GM18867 (cell line): Measurements from ENCODE around the gene ZBTB9.
"Not testable (repeated sequence)": the region's sequence is repeated elsewhere in the genome, so short reads cannot be mapped to it uniquely, and the experiment has no call there.

ENCODE experiments used
- ATAC-seq: cut with Tn5 transposase; IDR thresholded peaks from one replicate; pipeline ENCODE4 v1.9.1; 2021; ENCODE audit warnings: mild to moderate bottlenecking, moderate library complexity; ENCODE audit not compliant: unreplicated experiment

Gene ZBTB9

DNA sequence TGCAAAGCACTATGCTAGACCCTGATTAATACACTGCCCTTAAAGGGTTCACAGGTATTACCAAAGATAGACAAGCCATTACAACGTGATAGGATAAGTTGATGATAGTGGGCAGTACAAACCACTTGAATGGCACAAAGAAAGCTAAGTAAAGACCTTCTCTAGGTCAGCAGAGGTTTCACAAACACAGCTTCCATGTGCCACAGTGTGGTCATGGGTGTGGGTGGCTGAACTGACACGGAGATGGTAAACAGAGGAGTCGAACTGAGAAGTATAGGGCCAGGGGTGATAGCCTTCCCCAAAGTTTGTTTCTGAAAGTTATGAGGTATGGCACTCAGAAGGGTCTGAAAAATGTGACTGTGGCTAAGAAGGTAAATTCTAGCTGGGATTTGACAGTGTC is 4.3 kb downstream of the ZBTB9 start:
- ATAC-seq: no peak

DNA sequence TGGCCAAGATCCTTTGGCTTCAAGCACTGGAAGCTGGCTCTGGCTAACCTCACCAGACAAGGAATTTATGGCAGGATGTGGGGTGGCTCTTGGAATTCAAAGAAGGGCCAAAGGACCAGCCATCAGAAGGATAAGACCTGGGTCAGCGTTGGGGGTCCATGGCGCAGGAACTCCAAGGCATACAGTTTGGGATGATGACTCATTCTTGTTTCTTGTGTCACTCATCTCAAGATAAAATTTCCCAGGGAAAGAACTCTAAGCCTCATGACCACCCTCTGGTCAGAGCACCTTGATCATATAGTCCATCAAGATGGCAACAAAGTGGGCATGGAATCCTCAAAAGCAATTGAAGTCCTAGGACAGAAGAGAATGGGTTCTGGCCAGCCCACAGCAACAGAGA is 4.8 kb downstream of the ZBTB9 start:
- ATAC-seq: no peak

DNA sequence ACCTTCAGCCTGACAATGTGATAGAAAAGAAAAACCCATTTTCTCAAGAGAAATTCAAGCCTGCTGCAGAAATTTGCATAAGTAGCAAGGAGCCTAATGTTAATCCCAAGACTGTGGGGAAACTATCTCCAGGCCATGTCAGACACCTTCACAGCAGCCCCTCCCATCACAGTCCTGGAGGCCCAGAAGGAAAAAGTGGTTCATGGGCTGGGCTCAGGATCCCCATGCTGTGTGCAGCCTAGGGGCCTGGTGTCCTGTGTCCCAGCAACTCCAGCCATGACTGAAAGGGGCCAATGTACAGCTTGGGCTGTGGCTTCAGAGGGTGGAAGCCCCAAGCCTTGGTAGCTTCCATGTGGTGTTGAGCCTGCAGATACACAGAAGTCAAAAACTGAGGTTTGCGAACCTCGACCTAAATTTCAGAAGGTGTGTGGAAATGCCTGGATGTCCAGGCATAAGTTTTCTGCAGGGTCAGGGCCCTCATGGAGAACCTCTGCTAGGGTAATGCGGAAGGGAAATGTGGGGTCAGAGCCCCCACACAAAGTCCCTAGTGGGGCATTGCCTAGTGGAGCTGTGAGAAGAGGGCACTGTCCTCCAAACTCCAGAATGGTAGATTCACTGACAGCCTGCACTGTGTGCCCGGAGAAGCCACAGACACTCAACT is 11.8 kb downstream of the ZBTB9 start:
- no peak for ATAC-seq

DNA sequence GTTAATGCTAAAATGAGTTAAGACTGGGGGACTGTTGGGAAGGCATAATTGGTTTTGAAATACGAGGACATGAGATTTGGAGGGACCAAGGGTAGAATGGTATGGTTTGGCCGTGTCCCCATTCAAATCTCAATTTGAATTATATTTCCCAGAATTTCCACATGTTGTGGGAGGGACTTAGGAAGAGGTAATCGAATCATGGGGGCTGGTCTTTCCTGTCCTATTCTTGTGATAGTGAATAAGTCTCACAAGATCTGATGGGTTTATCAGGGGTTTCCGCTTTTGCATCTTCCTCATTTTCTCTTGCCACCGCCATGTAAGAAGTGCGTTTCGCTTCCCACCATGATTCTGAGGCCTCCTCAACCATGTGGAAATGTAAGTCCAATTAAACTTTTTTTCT is 12.7 kb downstream of the ZBTB9 start:
- ATAC-seq: no peak

DNA sequence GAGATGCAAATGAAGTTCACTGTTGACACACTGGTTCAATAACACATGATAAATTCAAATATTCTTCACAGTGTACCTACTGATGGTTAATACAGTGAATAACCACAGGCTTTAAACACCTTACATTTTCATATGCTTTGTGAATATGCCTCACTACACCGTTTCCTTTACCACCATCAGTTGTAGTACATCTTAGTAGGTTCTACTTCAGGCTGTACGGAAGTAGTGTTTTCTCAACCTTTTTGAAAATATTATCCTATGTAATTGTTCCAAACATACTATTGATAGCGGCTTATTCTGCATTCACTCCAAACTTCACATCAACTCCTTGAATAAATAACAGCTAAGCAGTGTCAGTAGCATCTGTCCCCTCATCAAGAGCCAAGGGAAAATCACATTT is 15.3 kb downstream of the ZBTB9 start:
- no peak for ATAC-seq

DNA sequence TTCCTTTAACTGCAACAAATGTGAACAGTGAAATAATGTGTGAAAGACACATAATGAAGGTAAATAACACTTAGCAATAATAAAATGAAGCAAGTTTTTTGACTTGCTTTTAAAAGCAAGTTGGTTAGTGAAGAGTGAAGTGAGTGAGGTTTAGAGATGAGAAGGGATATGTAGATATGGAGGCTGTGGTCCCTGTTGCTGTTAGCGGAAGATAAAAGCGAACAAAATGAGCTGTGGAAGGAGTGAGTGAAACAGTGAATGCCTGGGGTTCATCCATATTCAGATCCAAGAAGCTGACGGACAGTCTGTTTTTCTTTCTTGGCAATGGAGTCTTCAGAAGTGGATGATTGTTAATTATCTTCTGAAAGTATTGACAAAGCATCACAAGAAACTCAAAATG is 23.5 kb downstream of the ZBTB9 start:
- no peak for ATAC-seq

DNA sequence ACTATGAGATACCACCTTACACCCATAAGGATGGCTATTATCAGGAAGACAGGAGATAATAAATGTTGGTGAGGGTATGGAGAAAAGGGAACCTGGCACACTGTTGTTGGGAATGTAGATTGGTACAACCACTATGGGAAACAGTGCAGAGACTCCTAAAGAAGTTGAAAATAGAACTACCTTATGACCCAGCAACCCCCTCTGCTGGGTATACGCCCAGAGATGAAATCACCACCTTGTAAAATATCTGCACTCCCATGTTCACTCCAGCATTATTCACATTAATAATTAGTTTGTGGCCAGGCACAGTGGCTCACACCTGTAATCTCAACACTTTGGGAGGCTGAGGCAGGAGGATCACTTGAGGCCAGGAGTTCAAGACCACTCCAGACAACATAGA is 26.8 kb downstream of the ZBTB9 start:
- ATAC-seq: no peak

DNA sequence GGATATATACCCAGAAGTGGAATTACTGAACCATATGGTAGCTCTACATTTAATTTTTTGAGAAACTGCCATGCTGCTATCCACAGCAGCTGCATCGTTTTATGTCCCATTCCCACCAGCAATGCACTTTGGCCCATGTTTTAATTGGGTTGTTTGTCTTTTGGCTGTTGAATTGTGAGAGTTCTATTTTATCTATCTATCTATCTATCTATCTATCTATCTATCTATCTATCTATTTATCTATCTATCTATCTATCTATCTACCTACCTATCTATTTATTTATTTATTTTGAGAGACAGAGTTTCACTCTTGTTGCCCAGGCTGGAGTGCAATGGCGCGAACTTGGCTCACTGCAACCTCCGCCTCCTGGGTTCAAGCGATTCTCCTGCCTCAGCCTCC is 28.2 kb downstream of the ZBTB9 start:
- not testable (repeated sequence) for ATAC-seq

DNA sequence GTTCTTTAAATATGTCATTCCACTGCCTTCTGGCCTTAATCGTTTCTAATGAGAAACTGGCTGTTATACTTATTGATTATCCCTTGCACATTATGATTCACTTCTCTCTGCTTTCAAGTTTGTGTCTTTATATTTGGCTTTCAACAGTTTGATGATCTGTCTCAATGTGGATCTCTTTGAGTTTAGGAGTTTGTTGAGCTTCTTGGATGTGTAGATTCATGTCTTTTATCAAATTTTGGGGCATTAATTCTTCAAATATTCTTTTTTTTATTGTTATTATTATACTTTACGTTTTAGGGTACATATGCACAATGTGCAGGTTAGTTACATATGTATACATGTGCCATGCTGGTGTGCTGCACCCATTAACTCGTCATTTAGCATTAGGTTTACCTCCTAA is 29.3 kb downstream of the ZBTB9 start:
- no peak for ATAC-seq

DNA sequence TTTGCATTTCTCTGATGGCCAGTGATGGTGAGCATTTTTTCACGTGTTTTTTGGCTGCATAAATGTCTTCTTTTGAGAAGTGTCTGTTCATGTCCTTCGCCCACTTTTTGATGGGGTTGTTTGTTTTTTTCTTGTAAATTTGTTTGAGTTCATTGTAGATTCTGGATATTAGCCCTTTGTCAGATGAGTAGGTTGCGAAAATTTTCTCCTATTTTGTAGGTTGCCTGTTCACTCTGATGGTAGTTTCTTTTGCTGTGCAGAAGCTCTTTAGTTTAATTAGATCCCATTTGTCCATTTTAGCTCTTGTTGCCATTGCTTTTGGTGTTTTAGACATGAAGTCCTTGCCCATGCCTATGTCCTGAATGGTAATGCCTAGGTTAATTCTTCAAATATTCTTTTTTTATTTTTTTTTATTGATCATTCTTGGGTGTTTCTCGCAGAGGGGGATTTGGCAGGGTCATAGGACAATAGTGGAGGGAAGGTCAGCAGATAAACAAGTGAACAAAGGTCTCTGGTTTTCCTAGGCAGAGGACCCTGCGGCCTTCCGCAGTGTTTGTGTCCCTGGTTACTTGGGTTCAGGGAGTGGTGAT is 30.4 kb downstream of the ZBTB9 start:
- not testable (repeated sequence) for ATAC-seq

DNA sequence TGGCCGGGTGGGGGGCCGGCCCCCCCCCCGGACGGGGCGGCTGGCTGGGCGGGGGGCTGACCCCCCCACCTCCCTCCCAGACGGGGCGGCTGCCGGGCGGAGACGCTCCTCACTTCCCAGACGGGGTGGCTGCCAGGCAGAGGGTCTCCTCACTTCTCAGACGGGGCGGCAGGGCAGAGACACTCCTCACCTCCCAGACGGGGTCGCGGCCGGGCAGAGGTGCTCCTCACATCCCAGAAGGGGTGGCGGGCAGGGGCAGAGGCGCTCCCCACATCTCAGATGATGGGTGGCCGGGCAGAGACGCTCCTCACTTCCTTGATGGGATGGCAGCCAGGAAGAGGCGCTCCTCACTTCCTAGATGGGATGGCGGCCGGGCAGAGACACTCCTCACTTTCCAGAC is 31.3 kb downstream of the ZBTB9 start:
- ATAC-seq: not testable (repeated sequence)

DNA sequence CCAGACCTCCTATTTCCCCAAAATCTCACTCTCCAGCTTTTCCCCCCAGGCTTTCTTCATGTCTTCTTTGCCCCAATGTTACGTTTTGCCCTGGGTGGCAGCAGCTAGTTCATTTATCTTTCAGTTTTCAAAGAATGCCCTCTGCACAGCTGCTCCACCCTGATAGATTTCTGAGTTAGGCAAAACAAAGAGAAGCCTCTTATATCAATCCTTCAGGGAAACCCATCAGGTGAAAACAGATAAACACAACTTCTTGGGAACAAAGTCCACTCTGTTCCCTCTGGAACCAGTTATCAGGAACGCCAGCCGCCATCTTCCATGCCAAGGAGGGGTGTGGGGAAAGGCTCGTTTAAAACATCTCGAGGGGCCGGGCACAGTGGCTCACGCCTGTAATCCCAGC is 34.0 kb downstream of the ZBTB9 start:
- no peak for ATAC-seq

DNA sequence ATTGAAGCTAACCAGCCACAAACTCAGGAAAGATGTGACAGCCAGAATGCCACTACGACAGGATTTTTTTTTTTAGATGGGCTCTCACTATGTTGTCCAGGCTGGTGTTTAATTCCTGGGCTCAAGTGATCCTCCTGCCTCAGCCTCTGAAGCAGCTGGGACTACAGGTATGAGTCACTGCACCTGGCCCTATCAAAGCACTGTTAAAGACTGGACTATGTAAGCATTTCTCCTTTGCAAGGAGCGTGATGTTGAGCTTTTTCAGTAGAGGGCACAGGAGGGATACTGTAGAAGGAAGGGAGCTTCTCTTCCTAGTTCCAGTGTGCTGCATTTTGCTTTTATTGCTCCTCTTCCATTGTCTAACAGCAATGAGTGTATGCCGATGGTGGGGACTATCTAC is 35.8 kb downstream of the ZBTB9 start:
- ATAC-seq: no peak

DNA sequence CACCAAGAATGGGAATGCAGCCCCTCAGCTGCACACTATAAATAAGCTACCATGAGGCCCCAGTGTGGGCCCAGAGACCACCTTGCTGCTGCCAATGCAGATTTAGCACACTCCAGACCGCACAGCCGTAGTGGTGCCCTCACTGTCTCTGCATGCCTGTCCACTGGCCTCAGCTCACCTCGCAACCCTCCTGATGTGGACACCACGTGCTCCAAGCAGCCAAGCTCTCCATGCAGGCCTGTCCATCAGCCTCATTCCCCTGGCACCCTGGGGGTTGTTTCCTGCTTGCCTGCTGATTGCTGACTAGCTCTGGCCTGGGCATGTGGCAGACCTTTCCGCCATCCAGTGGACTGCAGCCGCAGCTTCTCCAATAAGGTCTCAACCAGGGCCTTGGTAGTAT is 36.2 kb downstream of the ZBTB9 start:
- no peak for ATAC-seq

DNA sequence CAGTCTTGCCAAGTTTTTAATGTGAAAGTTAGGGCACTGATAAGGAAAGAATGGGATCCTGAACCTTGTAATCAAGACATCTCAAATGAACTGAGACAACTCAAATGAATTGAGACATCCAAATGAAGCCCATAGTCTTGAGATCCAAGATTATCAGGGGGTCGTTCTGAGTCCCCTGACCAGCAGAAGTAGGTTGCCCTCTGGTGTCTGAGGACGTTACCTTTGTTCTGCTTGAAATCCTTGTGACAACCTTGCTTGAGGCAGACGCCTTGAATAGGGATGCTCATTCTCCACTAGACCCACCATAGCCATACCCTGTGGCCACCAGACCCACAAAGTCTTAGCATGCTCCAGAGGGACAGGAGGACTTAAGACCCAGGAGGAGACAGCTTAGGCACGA is 37.7 kb downstream of the ZBTB9 start:
- ATAC-seq: no peak

DNA sequence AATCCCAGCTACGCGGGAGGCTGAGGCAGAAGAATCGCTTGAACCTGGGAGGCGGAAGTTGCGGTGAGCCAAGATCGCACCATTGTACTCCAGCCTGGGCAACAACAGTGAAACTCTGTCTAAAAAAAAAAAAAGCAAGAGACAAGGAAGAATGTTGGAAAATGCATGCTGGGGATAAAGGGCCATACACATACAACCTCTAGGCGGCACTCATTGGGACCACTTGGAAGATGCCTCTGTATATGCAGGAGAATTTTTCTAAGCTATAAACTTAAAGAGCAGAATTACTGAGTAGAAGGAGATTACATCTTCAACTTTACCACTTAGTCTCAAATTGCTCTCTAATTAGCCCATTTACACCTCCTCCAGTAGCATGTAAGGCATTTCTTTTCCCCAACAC is 42.8 kb downstream of the ZBTB9 start:
- ATAC-seq: no peak

DNA sequence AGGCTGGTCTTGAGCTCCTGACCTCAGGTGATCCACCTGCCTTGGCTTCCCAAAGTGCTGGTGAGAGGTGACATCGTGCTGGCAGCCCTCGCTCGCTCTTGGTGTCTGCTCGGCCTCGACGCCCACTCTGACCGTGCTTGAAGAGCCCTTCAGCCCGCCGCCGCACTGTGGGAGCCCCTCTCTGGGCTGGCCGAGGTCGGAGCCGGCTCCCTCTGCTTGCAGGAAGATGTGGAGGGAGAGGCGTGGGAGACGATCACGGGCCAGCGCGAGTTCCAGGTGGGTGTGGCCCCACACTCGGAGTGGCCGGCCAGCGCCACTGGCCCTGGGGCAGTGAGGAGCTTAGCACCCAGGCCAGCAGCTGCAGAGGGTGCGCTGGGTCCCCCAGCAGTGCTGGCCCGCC is 48.1 kb downstream of the ZBTB9 start:
- no peak for ATAC-seq

DNA sequence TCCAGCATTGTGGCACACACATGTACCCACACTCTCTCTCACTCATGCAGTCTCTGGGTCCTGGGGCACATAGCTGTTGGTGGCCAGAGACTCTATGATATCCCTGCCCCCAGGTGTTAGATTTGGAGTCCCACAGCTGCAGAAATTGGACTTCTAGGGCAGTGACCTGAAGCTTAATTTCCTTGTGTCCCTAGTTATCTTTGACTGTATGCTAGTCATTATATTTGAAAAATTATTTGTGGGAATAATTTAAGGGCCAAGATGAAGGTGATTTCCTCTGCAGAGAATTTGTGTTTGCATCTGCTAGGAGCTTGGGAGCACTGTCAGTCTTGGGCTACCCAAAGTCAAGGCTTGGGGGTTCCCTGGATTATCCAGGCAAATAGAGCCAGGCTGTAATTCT is 50.1 kb downstream of the ZBTB9 start:
- ATAC-seq: no peak

DNA sequence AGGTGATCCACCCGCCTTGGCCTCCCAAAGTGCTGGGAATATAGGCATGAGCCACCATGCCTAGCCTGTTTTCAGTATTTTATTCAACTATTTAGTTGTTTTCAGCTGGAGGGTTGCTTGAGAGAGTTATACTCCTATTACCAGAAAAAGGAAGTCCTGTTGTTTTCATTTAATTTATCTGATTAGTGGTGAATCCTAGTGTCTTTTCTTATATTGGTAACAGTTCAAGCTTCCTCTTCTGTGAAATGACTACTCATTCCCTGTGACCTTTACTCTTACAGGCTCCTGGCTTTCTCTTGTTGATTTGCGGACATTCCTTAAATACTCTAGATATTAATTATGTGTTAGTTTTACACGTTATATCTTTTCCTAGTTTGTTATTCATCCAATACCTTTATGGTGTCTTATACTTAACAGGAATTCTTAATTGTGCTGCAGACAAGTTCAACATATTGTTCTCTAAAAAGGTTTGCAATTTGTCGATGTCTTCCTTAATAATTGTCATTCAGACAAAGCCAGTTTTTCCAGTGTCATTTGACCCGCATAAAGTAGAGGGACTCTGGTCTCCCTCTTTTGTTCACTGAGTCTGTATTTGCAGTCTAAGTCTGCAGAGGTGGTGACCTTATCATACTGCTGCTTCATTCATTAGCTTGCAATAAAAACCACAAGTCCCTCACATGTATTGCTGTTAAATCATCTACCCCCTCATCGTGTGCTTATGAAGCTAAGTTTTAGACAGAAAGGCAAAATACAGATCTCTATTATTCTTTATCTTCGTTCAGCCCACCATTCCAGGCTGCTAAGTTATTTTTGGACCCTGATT is 51.4 kb downstream of the ZBTB9 start:
- ATAC-seq: no peak
